Endothelial cell of umbilical vein (primary cell): ENCODE results near the gene TANGO6. TPM values are rescaled to one million over a fixed set of nuclear protein-coding genes. Genes with fewer than 3 reads are reported as not detected.

ENCODE experiments used
- BruUV-seq: library from RNA; stranded (reverse); fragments of 400-500 nt; replicated peaks from 2 replicates; lab custom pipeline; 2021; lab: Mats Ljungman, UMichigan
- CTCF ChIA-PET: fragments of 300-600, 350-600 bp; sonication (Branson Sonifier 250); formaldehyde crosslinking; loops from one replicate; lab custom pipeline; 2021; ENCODE audit warnings: antibody characterized with exemption, inconsistent platforms; lab: Charles Lee
- POLR2A ChIA-PET: fragments of 300-600, 350-600 bp; sonication (Branson Sonifier 250); formaldehyde crosslinking; loops from one replicate; lab custom pipeline; 2021; ENCODE audit warnings: antibody characterized with exemption, inconsistent platforms; lab: Charles Lee
- DNase-seq: peaks from one replicate; pipeline ENCODE4 v3.0.0-alpha.2; 2011; ENCODE audit warnings: low read depth, low spot score
- FAIRE-seq: peaks from 2 replicates; lab custom pipeline; 2011; peaks lifted over from hg19 to GRCh38; lab: Jason Lieb, UNC
- H2AFZ ChIP-seq: 2 replicates; pipeline ENCODE4 v1.6.0; 2012; ENCODE audit warnings: low read depth, low read length, control low read depth, inconsistent platforms
- H3K27ac ChIP-seq: 2 replicates; pipeline ENCODE4 v1.5.1; 2011; ENCODE audit warnings: low read depth, mild to moderate bottlenecking, control low read depth, low read length, moderate library complexity; ENCODE audit not compliant: insufficient read depth
- H3K27me3 ChIP-seq, 2 experiments: 2 replicates each; pipeline versions ENCODE4 v1.6.0 to v1.6.1; 2011; ENCODE audit warnings: low read length in 2 of 2, mixed read lengths in 1 of 2; ENCODE audit not compliant: control insufficient read depth in 2 of 2, insufficient read depth in 2 of 2
- H3K36me3 ChIP-seq, 2 experiments: 2 replicates in 1 of 2; 3 replicates in 1 of 2; pipeline ENCODE4 v1.5.1; 2011; ENCODE audit warnings: low read length in 2 of 2, mild to moderate bottlenecking in 1 of 2, moderate library complexity in 1 of 2; ENCODE audit not compliant: control insufficient read depth in 2 of 2, insufficient read depth in 2 of 2; ENCODE audit errors: extremely low read depth in 1 of 2
- H3K4me1 ChIP-seq: 3 replicates; pipeline ENCODE4 v1.5.1; 2011; ENCODE audit warnings: mild to moderate bottlenecking, low read length; ENCODE audit not compliant: control insufficient read depth, insufficient read depth; ENCODE audit errors: extremely low read depth
- H3K4me2 ChIP-seq: 2 replicates; pipeline ENCODE4 v1.6.1; 2011; ENCODE audit warnings: low read length, control low read depth, mixed read lengths; ENCODE audit not compliant: insufficient read depth
- H3K4me3 ChIP-seq, 3 experiments: fragments of 200-600 bp in 1 of 3; sonication (generic), shearing (Covaris generic) in 1 of 3; replicated peaks in 1 of 3; 2 replicates each; pipeline ENCODE4 v1.5.1; 2011 to 2016; ENCODE audit warnings: control low read depth in 3 of 3, low read length in 3 of 3, mild to moderate bottlenecking in 2 of 3, inconsistent platforms in 1 of 3, low read depth in 1 of 3, moderate library complexity in 1 of 3; ENCODE audit not compliant: insufficient read depth in 1 of 3
- H3K79me2 ChIP-seq: 2 replicates; pipeline ENCODE4 v1.6.0; 2012; ENCODE audit warnings: low read length, inconsistent platforms; ENCODE audit not compliant: control insufficient read depth, insufficient read depth
- H3K9ac ChIP-seq: replicated peaks from 2 replicates; pipeline ENCODE3; 2011; ENCODE audit warnings: low read length, control low read depth; ENCODE audit not compliant: insufficient read depth; ENCODE audit errors: extremely low read depth
- H3K9me1 ChIP-seq: replicated peaks from 3 replicates; pipeline ENCODE4 v1.6.0; 2011; ENCODE audit warnings: mild to moderate bottlenecking, low read length; ENCODE audit not compliant: control insufficient read depth, insufficient read depth; ENCODE audit errors: extremely low read depth
- H3K9me3 ChIP-seq: replicated peaks from 2 replicates; pipeline ENCODE4 v1.5.1; 2012; ENCODE audit warnings: low read length, inconsistent platforms; ENCODE audit not compliant: control insufficient read depth, insufficient read depth
- H4K20me1 ChIP-seq: replicated peaks from 2 replicates; pipeline ENCODE3; 2011; ENCODE audit warnings: mild to moderate bottlenecking, low read length; ENCODE audit not compliant: control insufficient read depth, insufficient read depth; ENCODE audit errors: extremely low read depth
- CTCF ChIP-seq, 2 donors: IDR thresholded peaks; 1 replicate in 1 of 2; 2 replicates in 1 of 2; pipeline ENCODE4 v1.5.1; 2011; ENCODE audit warnings: low read length in 2 of 2, mild to moderate bottlenecking in 2 of 2, moderate library complexity in 2 of 2, control low read depth in 1 of 2, inconsistent platforms in 1 of 2, low read depth in 1 of 2; ENCODE audit not compliant: insufficient read depth in 1 of 2; ENCODE audit errors: extremely low read depth in 1 of 2
- EZH2 ChIP-seq: IDR thresholded peaks from 2 replicates; pipeline ENCODE4 v1.6.1; 2012; ENCODE audit warnings: borderline replicate concordance, low read depth, mild to moderate bottlenecking, moderate library complexity, low read length, inconsistent platforms; ENCODE audit not compliant: severe bottlenecking
- FOS ChIP-seq: IDR thresholded peaks from 2 replicates; pipeline ENCODE4 v1.6.1; 2011; ENCODE audit warnings: mild to moderate bottlenecking, low read length, moderate library complexity, borderline replicate concordance; ENCODE audit not compliant: insufficient read depth
- GATA2 ChIP-seq: IDR thresholded peaks from 2 replicates; pipeline ENCODE4 v1.7.0; 2011; ENCODE audit warnings: low read depth, mild to moderate bottlenecking, moderate library complexity, mixed read lengths, low read length; ENCODE audit not compliant: insufficient read length, insufficient read depth
- JUN ChIP-seq: IDR thresholded peaks from 2 replicates; pipeline ENCODE4 v1.6.1; 2011; ENCODE audit warnings: borderline replicate concordance, low read depth; ENCODE audit not compliant: insufficient read length, insufficient read depth
- MAX ChIP-seq: IDR thresholded peaks from 2 replicates; pipeline ENCODE4 v1.6.1; 2011; ENCODE audit not compliant: insufficient read depth, insufficient read length
- MYC ChIP-seq: IDR thresholded peaks from one replicate; pipeline ENCODE4 v1.6.1; 2011; ENCODE audit warnings: mild to moderate bottlenecking, low read depth, low read length
- POLR2A ChIP-seq: IDR thresholded peaks from 2 replicates; pipeline ENCODE4 v1.6.1; 2012; ENCODE audit warnings: low read depth, mild to moderate bottlenecking, control low read depth, low read length
- POLR2AphosphoS5 ChIP-seq: IDR thresholded peaks from 2 replicates; pipeline ENCODE4 v1.6.1; 2012; ENCODE audit warnings: low read depth, mild to moderate bottlenecking, control low read depth, low read length, moderate library complexity; ENCODE audit not compliant: insufficient read depth
- dilution Hi-C: fragments of 300-500 bp; cut with MboI; formaldehyde crosslinking; loops from one replicate; pipeline ENCODE4 v1.15.0; 2019; ENCODE audit warnings: low sequenced_read_pairs; ENCODE audit not compliant: extremely low pct_ligation_motif_present
- intact Hi-C: fragments of 100-400 bp; cut with micrococcal nuclease; formaldehyde crosslinking; loops from one replicate; pipeline ENCODE4 v1.10.0; 2022
- polyA plus RNA-seq, 4 experiments: library from polyadenylated mRNA; depleted of rRNA in 3 of 4; stranded (reverse) in 3 of 4; unstranded in 1 of 4; fragments of >200 nt; gene quantifications; 2 replicates each; pipeline versions ENCODE4 v1.2.1 to v1.2.3, GENCODE V29; 2011 to 2012; ENCODE audit warnings: missing spikeins in 1 of 4
- total RNA-seq: library from RNA; stranded (reverse); gene quantifications from 2 replicates; pipeline ENCODE4 v1.2.3, GENCODE V29; 2021

The TANGO6 gene
- total and polyA plus RNA-seq, 2 donors (not counting 3 experiments of a cell fraction or from before 2014, with no cell fraction given): 6.7 to 21.2 TPM

GRCh38 chr16:68844211-68844564 is 857 bp downstream of the TANGO6 start:
- TSS peak; percentile 36 for BruUV-seq
- intact Hi-C loops: loop anchor here (5.0 to 10.0 kb wide), 2 partner anchors 252 to 451 kb away; no protein-coding TSS in a partner anchor

More at GRCh38 chr16:68844211-68844564, 857 bp downstream of the TANGO6 start:
- no peaks in the 10 kb centered on the region for H3K9me3 ChIP-seq
- no peaks in the 10 kb centered on the region for H3K27me3 ChIP-seq
- H3K9me1 ChIP-seq: no peaks in the 10 kb centered on the region
- H3K36me3 ChIP-seq: no peaks in the 10 kb centered on the region
- peak overlapping the region; percentile 95 for H3K9ac ChIP-seq
- ChIA-PET POLR2A (no interaction called here), CTCF (interaction anchor here (1.1 to 2.0 kb wide), 7 partner anchors 11 to 323 kb away, joined by 3 to 9 read pairs (median 5); partner anchors contain the start of gene HAS3)
- FAIRE-seq (no peak), DNase-seq (no peak)
- H4K20me1 ChIP-seq: no peaks in the 10 kb centered on the region
- peaks cover 7% of the 10 kb centered on the region for H3K4me1 ChIP-seq
- H2AFZ ChIP-seq: peak overlapping the region; percentile 100
- dilution Hi-C loops: no loop called here
- TF ChIP-seq EZH2: no peak
- TF ChIP-seq POLR2A: no peak
- no peak for TF ChIP-seq MAX
- no peak for TF ChIP-seq GATA2
- no peak for TF ChIP-seq JUN
- TF ChIP-seq POLR2AphosphoS5: no peak
- TF ChIP-seq FOS: no peak
- TF ChIP-seq CTCF (IDR thresholded peaks at IDR 0.05; ENCODE audit: extremely low read depth in 1 of 2, insufficient read depth in 1 of 2, low read depth in 1 of 2, low read length in 2 of 2): no peak
- no peak for TF ChIP-seq MYC
- H3K4me2 ChIP-seq: peak overlapping the region; percentile 90
- H3K79me2 ChIP-seq: no peaks in the 10 kb centered on the region
- peak overlapping the region; percentile 76 for H3K27ac ChIP-seq
- H3K4me3 ChIP-seq: peak overlapping the region; percentile 86 to 99 (median 96)
